Neutrophil (primary cell): ENCODE results near the gene ARG2.

Source experiments
- H3K27ac ChIP-seq: fragments of 200-600 bp; sonication (generic); 2 replicates; pipeline ENCODE4 v1.5.1; 2016; ENCODE audit warnings: mild to moderate bottlenecking, moderate library complexity
- H3K27me3 ChIP-seq: fragments of 200-600 bp; sonication (generic); 2 replicates; pipeline ENCODE4 v1.6.0; 2016; ENCODE audit warnings: mild to moderate bottlenecking
- H3K36me3 ChIP-seq: fragments of 200-600 bp; sonication (generic); 2 replicates; pipeline ENCODE4 v1.5.1; 2017
- H3K4me1 ChIP-seq, 2 experiments: fragments of 200-600 bp in 1 of 2; sonication (generic) in 1 of 2; 1 replicate in 1 of 2; 2 replicates in 1 of 2; pipeline versions ENCODE4 v1.5.1 to v1.6.1; 2013 to 2016; ENCODE audit warnings: low read depth in 1 of 2, low read length in 1 of 2, mild to moderate bottlenecking in 1 of 2, moderate library complexity in 1 of 2; ENCODE audit not compliant: control insufficient read depth in 1 of 2, insufficient read depth in 1 of 2
- H3K4me3 ChIP-seq, 2 experiments: fragments of 200-600 bp in 1 of 2; sonication (generic) in 1 of 2; 1 replicate in 1 of 2; 2 replicates in 1 of 2; pipeline ENCODE4 v1.5.1; 2013 to 2016; ENCODE audit warnings: low read depth in 1 of 2, low read length in 1 of 2, mild to moderate bottlenecking in 1 of 2, moderate library complexity in 1 of 2
- H3K9me3 ChIP-seq: fragments of 200-600 bp; sonication (generic); 2 replicates; pipeline ENCODE4 v1.5.1; 2016
- TF ChIP-seq, protein P1 (sequence below): fragments of 200-600 bp; sonication (generic); IDR thresholded peaks from 2 replicates; pipeline ENCODE4 v1.5.1; 2016; ENCODE audit warnings: antibody characterized with exemption

Gene ARG2

DNA sequence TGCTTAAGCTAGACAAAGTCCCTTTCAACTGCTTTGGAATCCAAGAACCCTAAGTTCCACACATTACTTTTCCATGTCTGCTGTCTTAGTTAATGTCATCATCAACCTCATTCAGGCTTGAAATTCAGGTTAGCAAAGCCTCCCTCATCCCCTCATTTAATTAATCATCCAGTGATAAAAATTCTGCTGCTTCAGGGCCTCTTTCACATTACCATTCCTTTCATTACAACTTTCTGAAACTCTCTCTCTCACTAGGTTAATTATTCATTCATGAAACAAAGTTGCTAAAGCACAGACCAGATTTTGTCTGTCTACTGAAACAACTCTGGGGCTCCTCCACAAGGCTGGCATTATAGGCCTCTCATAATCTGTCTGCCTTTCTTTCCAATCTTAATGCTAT is 64.1 kb downstream of the ARG2 start:
- Histone ChIP-seq H3K27ac (no peak overlapping the region), H3K4me1 (peaks cover 5 to 7% of the 10 kb centered on the region in 2 experiments), H3K27me3 (no peaks in the 10 kb centered on the region), H3K4me3 (no peak overlapping the region), H3K9me3 (no peaks in the 10 kb centered on the region), H3K36me3 (no peaks in the 10 kb centered on the region)
- TF ChIP-seq, protein P1, sequence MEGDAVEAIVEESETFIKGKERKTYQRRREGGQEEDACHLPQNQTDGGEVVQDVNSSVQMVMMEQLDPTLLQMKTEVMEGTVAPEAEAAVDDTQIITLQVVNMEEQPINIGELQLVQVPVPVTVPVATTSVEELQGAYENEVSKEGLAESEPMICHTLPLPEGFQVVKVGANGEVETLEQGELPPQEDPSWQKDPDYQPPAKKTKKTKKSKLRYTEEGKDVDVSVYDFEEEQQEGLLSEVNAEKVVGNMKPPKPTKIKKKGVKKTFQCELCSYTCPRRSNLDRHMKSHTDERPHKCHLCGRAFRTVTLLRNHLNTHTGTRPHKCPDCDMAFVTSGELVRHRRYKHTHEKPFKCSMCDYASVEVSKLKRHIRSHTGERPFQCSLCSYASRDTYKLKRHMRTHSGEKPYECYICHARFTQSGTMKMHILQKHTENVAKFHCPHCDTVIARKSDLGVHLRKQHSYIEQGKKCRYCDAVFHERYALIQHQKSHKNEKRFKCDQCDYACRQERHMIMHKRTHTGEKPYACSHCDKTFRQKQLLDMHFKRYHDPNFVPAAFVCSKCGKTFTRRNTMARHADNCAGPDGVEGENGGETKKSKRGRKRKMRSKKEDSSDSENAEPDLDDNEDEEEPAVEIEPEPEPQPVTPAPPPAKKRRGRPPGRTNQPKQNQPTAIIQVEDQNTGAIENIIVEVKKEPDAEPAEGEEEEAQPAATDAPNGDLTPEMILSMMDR, result no peak

DNA sequence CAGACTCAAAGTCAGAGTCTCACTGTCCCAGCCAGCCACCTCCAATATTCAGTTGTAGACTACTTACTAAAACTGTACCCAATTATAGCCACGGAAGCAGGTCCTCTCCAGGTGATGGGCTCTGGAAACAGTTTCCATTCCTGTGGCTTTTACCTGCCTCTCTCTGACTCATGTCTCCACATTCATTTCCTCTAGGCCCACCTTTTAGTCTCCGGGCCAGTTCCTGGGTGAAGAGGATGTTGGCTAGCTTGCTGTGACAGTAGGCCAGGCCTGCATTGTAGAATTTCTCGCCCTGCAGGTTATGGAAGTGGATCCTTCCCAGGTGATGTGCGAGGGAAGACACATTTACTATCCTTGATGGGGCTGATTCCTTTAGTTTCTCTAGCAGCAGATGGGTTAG is 70.3 kb downstream of the ARG2 start:
- no peaks in the 10 kb centered on the region for H3K9me3 ChIP-seq
- no peak overlapping the region for H3K27ac ChIP-seq
- TF ChIP-seq, protein P1, result no peak

DNA sequence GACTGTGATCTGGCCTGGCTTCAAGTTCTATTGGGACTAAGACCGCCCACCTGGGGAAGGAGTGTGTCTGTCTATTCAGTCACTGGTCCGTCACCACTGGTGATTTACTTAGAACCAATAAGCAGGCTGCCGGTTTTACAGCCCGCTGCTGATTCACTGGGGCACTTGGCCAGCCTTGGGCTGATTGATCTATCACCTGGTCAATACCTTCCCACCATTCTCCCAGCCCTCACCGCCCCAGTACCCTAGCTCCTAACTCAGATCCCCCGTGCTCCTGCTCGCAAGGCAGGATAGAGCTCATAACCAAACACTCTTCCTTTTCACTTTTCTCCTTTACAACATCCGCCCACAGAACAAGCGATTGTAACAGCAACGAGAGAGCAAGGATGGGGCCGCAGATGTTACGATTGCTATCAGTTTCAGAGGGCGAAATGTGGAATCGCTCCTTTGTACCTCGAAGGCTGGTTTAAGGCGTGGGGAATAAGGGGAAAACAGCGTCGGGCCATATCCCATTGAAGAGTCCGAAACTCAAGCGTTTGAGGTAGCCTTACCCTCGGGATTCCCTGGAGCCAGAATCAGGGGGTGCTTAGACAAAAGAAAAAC is 75.2 kb downstream of the ARG2 start:
- H3K4me3 ChIP-seq, result peak overlapping the region; percentile 66 to 68
- H3K36me3 ChIP-seq, result peaks cover 8% of the 10 kb centered on the region
- H3K27me3 ChIP-seq, result peaks cover 5% of the 10 kb centered on the region
- TF ChIP-seq, protein P1, result no peak
- peak overlapping the region; percentile 2 for H3K27ac ChIP-seq
- H3K4me1 ChIP-seq, result peaks cover 13 to 16% of the 10 kb centered on the region in 2 experiments
- no peaks in the 10 kb centered on the region for H3K9me3 ChIP-seq

More for the DNA sequence above, 70.3 kb downstream of the ARG2 start:
- H3K27me3 ChIP-seq, result peaks cover under 1% of the 10 kb centered on the region
- no peak overlapping the region for H3K4me3 ChIP-seq
- peaks cover 19% of the 10 kb centered on the region for H3K36me3 ChIP-seq
- peaks cover 4% of the 10 kb centered on the region in 2 experiments for H3K4me1 ChIP-seq

DNA sequence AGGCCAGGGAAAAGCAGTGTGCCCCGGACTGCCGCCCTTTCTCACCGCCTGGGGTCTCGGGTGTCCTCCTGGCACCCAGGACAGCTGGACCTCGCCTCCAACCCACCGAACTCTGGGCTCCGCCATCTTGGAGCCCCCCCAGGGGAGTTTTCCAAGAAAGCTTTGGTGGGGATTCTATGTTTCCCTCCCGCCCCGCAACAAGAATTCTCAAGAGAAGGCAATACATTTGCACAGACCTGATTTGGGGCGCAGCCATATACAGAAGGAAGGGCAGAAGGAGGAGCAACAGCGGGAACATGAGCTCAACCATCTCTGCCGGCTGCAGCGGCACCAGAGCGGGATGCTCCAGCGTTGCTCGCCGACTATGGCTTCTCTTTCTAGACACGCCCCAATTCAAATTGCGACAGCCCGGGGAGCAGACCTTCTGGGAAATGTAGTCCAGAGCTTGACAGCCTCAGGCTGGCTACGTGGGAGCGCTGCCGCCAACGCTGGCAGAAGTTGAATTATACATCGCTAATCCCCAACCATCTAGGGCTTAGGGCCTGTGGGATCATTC is 75.8 kb downstream of the ARG2 start, which contains the start of gene RDH11:
RDH11 (minus strand) TSS at position 371 of the 556 bp plus-strand sequence; CDS start at position 310, 61 bp downstream.
- Histone ChIP-seq H3K36me3 (peaks cover 5% of the 10 kb centered on the region), H3K4me3 (peak within 1 kb of the TSS; percentile 66 to 68), H3K9me3 (no peaks in the 10 kb centered on the region), H3K4me1 (peaks cover 13 to 16% of the 10 kb centered on the region in 2 experiments), H3K27me3 (peaks cover 5% of the 10 kb centered on the region), H3K27ac (peak within 1 kb of the TSS; percentile 2)
- TF ChIP-seq, protein P1, result no peak

DNA sequence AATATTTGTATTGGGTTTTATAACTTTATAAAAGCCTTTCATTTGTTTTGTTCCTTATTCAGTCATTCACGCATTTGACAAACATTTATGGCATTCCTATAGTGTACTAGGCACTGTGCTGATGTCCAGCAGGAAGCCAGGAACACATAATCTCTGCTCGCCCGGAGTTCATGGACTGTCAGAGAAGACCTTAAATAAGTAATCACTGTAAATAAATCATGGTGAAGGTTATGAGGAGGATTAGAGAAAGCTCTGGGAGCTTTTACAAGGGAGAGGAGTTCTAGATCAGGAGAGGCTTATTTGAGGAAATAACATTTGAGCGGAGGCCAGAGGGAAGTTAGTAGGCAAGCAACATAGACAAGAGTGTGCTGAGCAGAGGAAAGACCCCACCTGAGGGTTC is 77.3 kb downstream of the ARG2 start:
- Histone ChIP-seq H3K9me3 (no peaks in the 10 kb centered on the region), H3K27ac (no peak overlapping the region), H3K27me3 (peaks cover 5% of the 10 kb centered on the region), H3K36me3 (peaks cover 4% of the 10 kb centered on the region), H3K4me1 (peaks cover 13 to 16% of the 10 kb centered on the region in 2 experiments), H3K4me3 (no peak overlapping the region)
- TF ChIP-seq, protein P1, result no peak
